ENCODE data around the gene CARD6.
A peak's percentile ranks its signal among the peaks of the same experiment; 100 is the strongest.

Gene CARD6

GRCh38 chr5:40834391-40834848, 6.7 kb upstream of the CARD6 start:
- H3K4me1 Mint-ChIP-seq = peaks cover 37% of the 10 kb centered on the region
- no peak for TF ChIP-seq CTCF (IDR thresholded peaks at IDR 0.05; ENCODE audit: unreplicated experiment in 3 of 3)

GRCh38 chr5:40834849-40835787, 6.0 kb upstream of the CARD6 start, which contains the start of gene RPL37:
RPL37 (minus strand) TSS chr5:40835222; CDS start chr5:40835185, 37 bp downstream.
- Mint-ChIP-seq H3K4me1 (peaks cover 37% of the 10 kb centered on the region), H3K4me3 (peak within 1 kb of the TSS; percentile 94 to 98 (median 97)), H3K27me3 (ENCODE audit: low read depth) (peaks cover 5% of the 10 kb centered on the region), H3K27ac (peak within 1 kb of the TSS; percentile 98 to 99 (median 99)), H3K9me3 (no peaks in the 10 kb centered on the region), H3K36me3 (ENCODE audit: low read depth) (peaks cover 48% of the 10 kb centered on the region)
- no peak for TF ChIP-seq CTCF (IDR thresholded peaks at IDR 0.05; ENCODE audit: unreplicated experiment in 3 of 3)

More at GRCh38 chr5:40834391-40834848, 6.7 kb upstream of the CARD6 start:
- Mint-ChIP-seq H3K4me3 (peak overlapping the region; percentile 94 to 98 (median 97)), H3K27ac (peak overlapping the region; percentile 98 to 99 (median 99)), H3K36me3 (ENCODE audit: low read depth) (peaks cover 55% of the 10 kb centered on the region), H3K9me3 (no peaks in the 10 kb centered on the region), H3K27me3 (ENCODE audit: low read depth) (peaks cover 5% of the 10 kb centered on the region)

DNA sequence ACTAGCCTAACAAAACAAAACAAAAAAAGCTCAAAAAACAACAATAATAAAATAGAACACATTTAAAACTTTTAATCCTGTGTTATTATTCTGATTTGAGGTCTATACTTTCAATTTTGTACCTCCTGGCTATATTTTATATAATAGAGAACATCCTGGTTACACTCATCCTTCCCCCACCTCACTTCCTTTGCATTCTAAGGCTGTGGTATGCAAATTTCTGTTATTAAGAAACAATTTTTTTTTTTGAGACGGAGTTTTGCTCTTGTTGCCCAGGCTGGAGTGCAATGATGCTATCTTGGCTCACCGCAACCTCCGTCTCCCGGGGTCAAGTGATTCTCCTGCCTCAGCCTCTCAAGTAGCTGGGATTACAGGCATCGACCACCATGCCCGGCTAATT, 3.1 kb upstream of the CARD6 start:
- no peak for TF ChIP-seq CTCF (IDR thresholded peaks at IDR 0.05; ENCODE audit: unreplicated experiment in 3 of 3)
- peaks cover 5% of the 10 kb centered on the region for H3K27me3 Mint-ChIP-seq (ENCODE audit: low read depth)
- H3K27ac Mint-ChIP-seq = no peak overlapping the region
- H3K9me3 Mint-ChIP-seq = no peaks in the 10 kb centered on the region
- peak overlapping the region in 1 of 3 experiments; percentile 17 for H3K4me3 Mint-ChIP-seq
- peaks cover 19% of the 10 kb centered on the region for H3K36me3 Mint-ChIP-seq (ENCODE audit: low read depth)
- H3K4me1 Mint-ChIP-seq = peaks cover 35% of the 10 kb centered on the region

DNA sequence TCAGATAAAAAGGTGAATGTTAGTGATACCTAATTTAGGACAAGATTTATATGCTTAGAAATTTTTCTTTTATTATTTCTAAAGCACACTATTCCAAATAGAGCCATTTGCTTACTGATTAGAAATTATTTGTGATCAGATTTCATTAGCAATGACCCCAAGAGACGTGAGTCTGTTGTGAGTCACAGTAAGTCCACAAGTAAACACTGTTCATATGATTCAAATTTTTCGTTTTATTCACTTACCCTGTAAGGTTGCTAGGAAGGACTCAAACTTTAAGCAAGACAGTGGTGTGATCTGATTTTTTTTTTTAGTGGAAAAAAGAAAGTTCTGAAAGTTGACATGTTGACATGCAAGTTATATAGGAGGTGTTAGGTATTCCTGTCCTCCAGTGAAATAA, 1.2 kb downstream of the CARD6 start:
- Mint-ChIP-seq H3K27me3 (ENCODE audit: low read depth) (peaks cover 3% of the 10 kb centered on the region), H3K4me3 (no peak overlapping the region), H3K9me3 (no peaks in the 10 kb centered on the region), H3K4me1 (peaks cover 5% of the 10 kb centered on the region), H3K27ac (no peak overlapping the region), H3K36me3 (ENCODE audit: low read depth) (no peaks in the 10 kb centered on the region)
- TF ChIP-seq CTCF (IDR thresholded peaks at IDR 0.05; ENCODE audit: unreplicated experiment in 3 of 3) = no peak

GRCh38 chr5:40844565-40844964, 3.4 kb downstream of the CARD6 start:
- no peak overlapping the region for H3K4me3 Mint-ChIP-seq
- no peaks in the 10 kb centered on the region for H3K27me3 Mint-ChIP-seq (ENCODE audit: low read depth)
- H3K36me3 Mint-ChIP-seq (ENCODE audit: low read depth) = no peaks in the 10 kb centered on the region
- no peaks in the 10 kb centered on the region for H3K9me3 Mint-ChIP-seq
- H3K4me1 Mint-ChIP-seq = peaks cover 5% of the 10 kb centered on the region
- H3K27ac Mint-ChIP-seq = no peak overlapping the region
- TF ChIP-seq CTCF (IDR thresholded peaks at IDR 0.05; ENCODE audit: unreplicated experiment in 3 of 3) = no peak

Measured in nephron (organoid).